ENCODE results near the gene CDC25B. TPM values are rescaled to one million over a fixed set of nuclear protein-coding genes. Genes with fewer than 3 reads are reported as not detected.

CDC25B gene
- total and polyA plus RNA-seq, 2 of the 8 experiments (the other 6 are each of a cell fraction or from before 2014, with no cell fraction given): 21.7 to 31.2 TPM

DNA sequence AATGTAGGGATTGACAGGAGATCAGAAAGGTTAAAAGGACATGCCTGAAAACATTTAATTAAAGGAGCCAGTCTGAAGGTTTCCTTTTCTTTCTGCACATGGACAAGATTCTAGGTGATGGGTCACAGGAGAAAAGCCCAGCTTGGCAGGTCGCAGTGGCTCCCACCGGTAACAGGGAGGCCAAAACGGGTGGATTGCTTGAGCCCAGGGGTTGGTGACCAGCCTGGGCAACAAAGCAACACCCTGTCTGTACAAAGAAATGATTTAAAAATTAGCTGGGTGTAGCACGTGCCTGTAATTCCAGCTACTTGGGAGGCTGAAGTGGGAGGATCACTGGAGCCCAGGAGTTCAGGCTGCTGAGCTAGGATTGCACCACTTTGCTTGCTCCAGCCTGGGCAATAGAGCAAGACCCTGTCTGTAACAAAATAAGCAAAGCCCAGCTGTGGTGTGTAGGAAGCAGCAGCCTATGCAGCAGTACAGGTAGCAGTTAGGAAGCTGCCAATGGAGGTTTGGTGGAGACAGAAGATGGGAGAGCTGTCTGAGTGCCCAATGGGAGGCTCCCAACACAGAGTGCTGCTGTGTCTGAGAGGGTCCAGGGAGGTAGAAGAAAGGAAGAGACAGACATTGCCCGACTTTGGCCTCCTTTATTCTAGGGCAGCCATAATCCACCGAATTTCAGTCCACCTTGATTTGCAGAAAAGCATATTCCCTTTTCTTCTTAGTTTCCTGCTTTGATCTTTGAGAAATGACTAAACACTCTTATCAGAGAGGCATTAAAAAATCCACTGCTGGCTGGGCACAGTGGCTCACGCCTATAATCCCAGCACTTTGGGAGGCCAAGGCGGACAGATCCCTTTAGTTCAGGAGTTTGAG, 17.1 kb downstream of the CDC25B start (continued):
- no peak for TF ChIP-seq POU5F1 (IDR thresholded peaks at IDR 0.05; ENCODE audit: low read depth, low read length)
- TF ChIP-seq, protein P1, sequence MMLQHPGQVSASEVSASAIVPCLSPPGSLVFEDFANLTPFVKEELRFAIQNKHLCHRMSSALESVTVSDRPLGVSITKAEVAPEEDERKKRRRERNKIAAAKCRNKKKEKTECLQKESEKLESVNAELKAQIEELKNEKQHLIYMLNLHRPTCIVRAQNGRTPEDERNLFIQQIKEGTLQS (IDR thresholded peaks at IDR 0.05; ENCODE audit: insufficient read depth, low read depth, low read length): no peak
- TF ChIP-seq RAD21 (IDR thresholded peaks at IDR 0.05 in 1 of 2, conservative IDR thresholded peaks at IDR 0.05 in 1 of 2; ENCODE audit: low read depth in 2 of 2, low read length in 2 of 2): no peak
- TF ChIP-seq NRF1 (IDR thresholded peaks at IDR 0.05; ENCODE audit: low read depth, low read length): no peak
- TF ChIP-seq, protein P2, sequence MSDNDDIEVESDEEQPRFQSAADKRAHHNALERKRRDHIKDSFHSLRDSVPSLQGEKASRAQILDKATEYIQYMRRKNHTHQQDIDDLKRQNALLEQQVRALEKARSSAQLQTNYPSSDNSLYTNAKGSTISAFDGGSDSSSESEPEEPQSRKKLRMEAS (IDR thresholded peaks at IDR 0.05): no peak
- no peak for TF ChIP-seq EGR1 (IDR thresholded peaks at IDR 0.05; ENCODE audit: borderline replicate concordance, low read depth, low read length)
- TF ChIP-seq ZNF274 (IDR thresholded peaks at IDR 0.05; ENCODE audit: borderline replicate concordance, extremely low read depth, low read length): no peak
- TF ChIP-seq KDM5A (IDR thresholded peaks at IDR 0.05; ENCODE audit: low read length): no peak

All from H1 (cell line).